ENCODE measurements around the gene PPT1. TPM values are rescaled to one million over a fixed set of nuclear protein-coding genes. Genes with fewer than 3 reads are reported as not detected.
A peak's percentile ranks its signal among the peaks of the same experiment; 100 is the strongest.
"Not testable (repeated sequence)": the region's sequence is repeated elsewhere in the genome, so short reads cannot be mapped to it uniquely, and the experiment has no call there.

The PPT1 gene
- total RNA-seq, 1 donor from 2014 or later, result 29.1 TPM

DNA sequence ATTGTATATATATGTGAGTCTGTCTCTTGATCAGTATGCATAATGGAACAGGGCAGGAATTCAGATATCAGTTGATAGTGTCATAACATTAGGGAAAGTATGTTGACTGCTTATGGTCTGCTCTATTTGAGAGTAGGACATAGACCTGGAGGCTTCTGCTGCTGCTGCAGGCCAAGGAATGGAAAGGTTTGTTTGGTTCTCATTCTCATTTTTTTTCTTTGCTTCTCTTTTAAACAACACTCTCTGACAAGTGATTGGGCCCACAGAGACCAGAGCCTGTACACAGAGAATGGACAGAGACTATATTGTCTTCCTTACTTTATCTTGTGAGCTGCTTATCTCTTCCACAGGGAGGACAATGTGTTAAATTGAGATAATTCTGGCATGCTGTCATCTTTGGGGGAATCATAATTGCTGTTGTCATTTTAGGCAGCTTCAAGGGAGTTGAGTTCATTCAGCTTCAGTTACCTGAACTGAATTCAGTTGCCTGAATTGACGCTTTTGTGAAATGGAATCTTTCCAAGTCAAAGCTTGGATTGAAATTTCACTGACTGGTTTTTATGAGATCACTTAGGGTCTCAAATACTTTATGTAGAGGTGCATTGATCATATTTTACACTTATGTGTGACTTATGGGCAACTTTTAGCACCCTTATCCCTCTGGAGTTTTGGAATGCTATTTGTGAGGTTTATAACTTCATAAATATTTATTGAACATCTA is 39.6 kb downstream of the PPT1 start:
- DNase-seq (ENCODE audit: low spot score), result no peak

DNA sequence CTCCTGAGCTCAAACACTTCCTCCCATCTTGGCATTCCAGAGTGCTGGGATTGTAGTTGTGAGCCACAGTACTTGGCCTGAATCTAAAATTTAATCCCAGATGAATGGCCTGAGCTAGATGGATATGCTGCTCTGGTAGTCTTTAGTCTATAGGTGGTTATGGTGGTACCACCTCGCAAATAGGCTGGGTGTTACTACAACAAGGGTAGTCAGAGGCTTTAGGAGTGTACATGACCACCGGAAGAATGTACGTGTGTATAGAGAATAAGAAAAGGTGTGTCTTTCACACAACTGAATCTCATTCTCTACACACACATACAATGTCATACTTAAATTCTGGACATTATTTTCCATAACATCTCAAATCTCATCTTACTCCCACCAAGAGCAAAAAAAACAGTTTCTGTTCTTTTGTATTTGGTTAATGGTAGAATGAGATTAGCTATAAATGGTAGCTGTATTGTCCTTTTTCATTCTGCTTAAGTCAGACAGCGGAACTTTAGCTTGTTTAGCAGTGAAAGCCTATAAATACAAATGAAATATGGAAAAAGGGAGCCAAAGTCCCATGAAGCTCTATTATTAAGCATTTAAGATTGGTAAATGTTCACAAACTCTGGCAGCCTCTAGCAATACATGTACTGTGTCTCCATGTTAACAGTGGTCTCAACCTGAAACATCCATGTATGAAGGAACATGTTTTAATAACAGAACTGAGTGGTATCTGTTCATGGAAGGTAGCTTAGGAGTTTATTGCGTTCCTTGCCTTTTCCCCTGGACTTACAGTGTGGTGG is 40.3 kb downstream of the PPT1 start:
- DNase-seq (ENCODE audit: low spot score), result no peak

DNA sequence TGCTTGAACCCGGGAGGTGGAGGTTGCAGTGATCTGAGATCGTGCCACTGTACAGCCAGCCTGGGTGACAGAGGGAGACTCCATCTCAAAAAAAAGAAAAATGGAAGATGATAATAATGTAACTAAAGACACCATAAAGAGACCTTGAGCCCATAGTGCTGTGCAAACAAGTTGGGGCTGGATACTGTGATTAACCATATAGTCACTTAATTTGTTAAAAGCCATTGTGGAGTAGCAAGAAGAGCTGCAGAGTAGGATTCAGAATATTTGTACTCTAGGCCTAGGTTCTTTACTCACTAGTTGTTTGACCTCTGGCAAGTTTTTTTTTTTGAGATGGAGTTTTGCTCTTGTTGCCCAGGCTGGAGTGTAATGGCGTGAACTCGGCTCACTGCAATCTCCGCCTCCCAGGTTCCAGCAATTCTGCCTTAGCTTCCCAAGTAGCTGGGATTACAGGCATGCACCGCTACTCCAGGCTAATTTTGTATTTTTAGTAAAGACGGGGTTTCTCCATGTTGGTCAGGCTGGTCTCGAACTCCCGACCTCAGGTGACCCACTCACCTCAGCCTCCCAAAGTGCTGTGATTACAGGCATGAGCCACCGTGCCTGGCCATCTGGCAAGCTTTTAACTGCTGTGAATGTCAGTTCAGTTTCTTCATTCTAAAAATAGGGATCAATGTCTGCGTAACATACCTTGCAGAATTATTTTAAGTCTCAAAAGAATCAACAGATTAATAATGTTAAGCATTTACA is 43.7 kb downstream of the PPT1 start:
- no peak for DNase-seq (ENCODE audit: low spot score)

DNA sequence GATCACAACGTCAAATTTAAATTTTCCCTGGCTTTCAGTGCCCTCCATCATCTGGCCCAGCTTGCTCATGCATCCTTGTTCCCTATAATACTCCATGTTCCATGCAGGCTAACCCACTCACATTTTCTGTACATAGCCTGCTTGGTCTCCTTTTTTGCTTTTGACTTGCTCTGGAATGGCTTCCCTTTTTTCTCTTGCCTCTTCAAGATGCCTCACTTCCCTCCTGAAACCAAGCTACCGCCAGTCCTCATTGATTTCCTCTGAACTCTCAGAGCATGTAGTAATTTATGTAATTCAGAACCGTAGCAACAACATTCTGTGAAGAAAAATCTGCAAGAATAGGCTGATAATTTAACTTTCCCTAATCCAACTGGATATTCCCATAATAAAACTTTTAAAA is 46.2 kb downstream of the PPT1 start:
- no peak for DNase-seq (ENCODE audit: low spot score)

GRCh38 chr1:40049725-40050124 is 47.3 kb downstream of the PPT1 start:
- no peak for DNase-seq (ENCODE audit: low spot score)

- DNase-seq (ENCODE audit: low spot score), result no peak
These were observed 49.3 kb downstream of the PPT1 start for GRCh38 chr1:40047769-40048168.

DNA sequence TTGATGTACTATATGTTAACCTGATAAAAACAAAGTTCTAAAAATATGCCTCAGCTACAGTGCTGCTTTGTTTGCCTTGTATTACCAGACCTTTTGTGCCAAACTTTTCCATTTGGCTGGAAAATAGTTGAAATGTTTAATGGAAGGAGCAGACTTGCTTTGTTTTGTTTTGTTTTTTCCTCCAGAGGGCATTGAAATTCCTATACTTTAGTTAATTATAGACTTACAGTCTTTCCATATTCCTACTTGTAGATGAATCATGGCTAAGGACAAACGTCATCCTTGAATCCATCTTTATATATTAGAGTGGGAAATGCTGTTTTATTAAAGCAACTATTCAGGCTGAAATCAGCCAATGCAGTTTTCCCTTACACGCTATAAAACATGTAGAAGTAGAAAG is 49.8 kb downstream of the PPT1 start:
- DNase-seq (ENCODE audit: low spot score), result no peak

DNA sequence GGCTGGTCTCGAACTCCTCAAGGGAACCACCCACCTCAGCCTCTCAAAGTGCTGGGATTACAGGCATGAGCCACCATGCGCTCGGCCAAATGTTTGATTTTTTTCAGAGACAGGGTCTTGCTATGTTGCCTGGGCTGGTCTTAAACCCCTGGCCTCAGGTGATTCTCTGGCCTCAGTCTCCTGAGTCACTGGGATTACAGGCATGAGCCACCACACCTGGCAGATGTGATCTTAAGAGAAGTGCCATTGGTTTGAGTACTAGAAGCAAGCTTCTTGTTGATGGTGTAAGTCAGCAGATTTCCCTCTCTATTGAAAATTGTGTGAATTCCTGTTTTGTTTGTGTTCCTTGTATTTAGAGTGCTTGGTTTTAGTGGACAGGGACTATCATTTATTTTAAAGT is 51.3 kb downstream of the PPT1 start:
- DNase-seq (ENCODE audit: low spot score), result no peak

- DNase-seq (ENCODE audit: low spot score), result no peak
These were observed 51.9 kb downstream of the PPT1 start for GRCh38 chr1:40045182-40045581.

GRCh38 chr1:40044110-40044509 is 52.9 kb downstream of the PPT1 start:
- DNase-seq (ENCODE audit: low spot score), result no peak

GRCh38 chr1:40042341-40042740 is 54.7 kb downstream of the PPT1 start:
- no peak for DNase-seq (ENCODE audit: low spot score)

DNA sequence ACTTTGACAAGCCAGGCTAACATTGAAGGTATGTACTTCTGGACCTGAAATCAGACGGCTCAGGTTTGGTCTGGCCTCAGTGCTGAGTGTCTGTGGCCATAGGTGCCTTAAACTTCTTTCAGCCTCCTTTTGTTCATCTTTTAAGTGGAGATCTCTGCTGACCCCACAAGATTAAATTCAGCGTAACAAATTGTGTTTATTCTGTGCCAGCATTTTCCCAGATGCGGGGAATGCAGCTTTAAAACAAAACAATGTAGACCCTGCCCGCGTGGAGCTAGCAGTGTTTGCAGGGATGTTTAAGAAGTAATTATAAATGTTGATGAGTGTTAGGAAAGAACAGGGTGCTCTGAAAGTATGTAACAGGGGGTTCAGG is 55.6 kb downstream of the PPT1 start:
- no peak for DNase-seq (ENCODE audit: low spot score)

- DNase-seq (ENCODE audit: low spot score), result peak; percentile 100
These were observed 56.3 kb downstream of the PPT1 start, which contains the start of gene CAP1 for GRCh38 chr1:40040511-40041465. CAP1 (plus strand) TSS chr1:40040729; CDS start chr1:40059347, 18,618 bp downstream.

DNA sequence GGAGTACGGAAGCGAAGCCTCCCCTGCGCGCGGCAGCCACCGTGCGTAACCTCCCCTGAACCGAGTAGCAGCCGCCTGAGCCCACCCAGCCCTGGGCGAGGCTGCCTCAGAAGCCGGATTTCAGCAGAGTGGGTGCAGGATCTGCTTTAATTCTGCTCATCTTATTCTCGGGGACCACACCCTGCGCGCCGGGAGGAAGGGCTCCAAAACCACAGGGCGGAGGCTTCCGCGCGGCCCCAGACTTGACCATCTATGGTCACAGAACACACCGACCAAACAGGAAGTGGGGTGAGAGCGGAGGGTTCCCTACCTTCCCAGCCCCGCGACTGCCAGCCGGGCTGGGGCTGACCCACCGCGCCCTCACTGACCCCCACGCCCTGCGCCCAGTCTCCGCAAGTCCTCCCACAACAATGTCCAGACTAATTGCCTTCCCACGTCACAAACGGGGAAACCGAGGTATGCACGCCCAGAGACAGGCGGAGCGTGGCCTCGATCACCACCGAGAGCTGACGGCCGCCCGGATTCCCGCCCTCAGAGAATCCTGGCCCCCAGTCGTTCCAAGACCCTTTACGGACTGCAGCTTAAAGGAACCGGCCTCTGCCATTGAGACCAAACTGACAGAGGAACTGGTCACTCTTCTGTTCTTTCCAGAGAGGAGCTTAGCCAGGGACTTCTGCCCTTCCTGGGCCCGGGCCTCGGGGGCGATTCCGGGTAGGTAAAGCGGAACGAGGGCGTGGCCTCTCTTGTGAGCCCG is 57.1 kb downstream of the PPT1 start:
- peak; percentile 96 for DNase-seq (ENCODE audit: low spot score)

GRCh38 chr1:40039245-40039756 is 57.8 kb downstream of the PPT1 start:
- no peak for DNase-seq (ENCODE audit: low spot score)

- DNase-seq (ENCODE audit: low spot score), result no peak
These were observed 58.4 kb downstream of the PPT1 start for GRCh38 chr1:40038697-40039096.

- not testable (repeated sequence) for DNase-seq (ENCODE audit: low spot score)
These were observed 59.8 kb downstream of the PPT1 start for GRCh38 chr1:40037254-40037653.

- DNase-seq (ENCODE audit: low spot score), result peak; percentile 94
These were observed 60.5 kb downstream of the PPT1 start for GRCh38 chr1:40036574-40036973.

DNA sequence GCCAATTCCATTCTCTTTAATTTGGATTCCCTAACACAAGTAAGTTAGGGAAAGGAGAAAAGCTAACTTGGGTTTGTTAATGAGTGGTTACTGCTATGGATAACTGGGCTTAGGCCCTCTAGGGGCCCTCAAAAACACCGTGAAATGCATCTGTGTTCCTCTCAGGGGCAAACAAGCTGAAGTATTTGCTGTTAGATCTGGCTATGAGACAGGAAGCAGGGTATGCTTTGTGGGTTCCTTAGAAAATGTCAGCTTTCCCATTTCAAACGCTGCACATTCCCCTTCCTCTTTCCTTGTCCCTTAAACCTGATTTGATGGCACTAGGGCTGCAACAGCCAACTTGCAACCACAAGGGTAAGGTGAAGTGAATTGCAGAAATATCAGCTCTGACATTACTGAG is 62.2 kb downstream of the PPT1 start:
- DNase-seq (ENCODE audit: low spot score), result no peak

- peak; percentile 71 for DNase-seq (ENCODE audit: low spot score)
These were observed 64.7 kb downstream of the PPT1 start for GRCh38 chr1:40032240-40032891.
